Measurements from ENCODE around the gene ZNF792.

DNA sequence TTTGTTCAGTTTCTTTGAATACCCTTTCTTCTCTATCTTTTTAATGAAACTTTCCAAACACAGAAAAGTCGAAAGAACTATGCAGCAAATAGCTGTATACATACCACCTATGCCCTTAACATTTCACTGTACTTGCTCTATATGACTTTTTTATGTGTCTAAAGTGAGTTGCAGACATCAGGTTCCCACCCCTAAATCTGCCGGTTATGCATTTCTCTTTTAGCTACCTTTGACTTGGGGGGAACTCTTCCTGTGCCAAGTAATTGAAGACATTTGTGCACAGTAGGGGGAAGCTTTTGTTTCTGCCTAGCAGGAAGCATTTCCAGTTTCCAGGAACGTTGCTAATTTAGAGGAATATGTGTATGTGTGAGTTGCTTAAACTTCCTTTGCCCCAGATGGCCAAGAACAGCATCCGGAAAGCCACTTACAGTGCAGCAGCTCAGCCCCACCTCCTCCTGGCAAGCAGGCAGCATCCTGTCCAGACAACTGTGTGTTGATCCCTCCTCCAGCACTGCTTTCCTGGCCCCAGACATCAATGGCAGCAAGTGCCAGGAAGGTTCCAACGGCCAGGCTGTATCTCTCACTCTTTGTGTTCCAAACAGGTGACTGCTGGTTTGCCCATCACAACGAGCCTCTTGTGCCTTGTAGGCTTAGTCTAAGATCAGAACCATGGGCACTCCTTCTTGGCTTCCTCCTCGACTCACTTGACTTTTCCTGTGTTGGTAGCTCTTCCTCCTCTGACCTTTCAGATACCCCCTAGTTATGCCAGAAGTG is 21.4 kb upstream of the ZNF792 start:
- no peak for TF ChIP-seq GATA2 (IDR thresholded peaks at IDR 0.05; ENCODE audit: low read depth, low read length)
- TF ChIP-seq GATA3 (IDR thresholded peaks at IDR 0.05; ENCODE audit: low read depth, low read length), result no peak

Measured in SH-SY5Y (cell line).